Upper lobe of left lung (tissue), 4 donors: ENCODE results near the gene GRIK1.

ENCODE experiments used
- EP300 ChIP-seq, 4 donors: sonication (generic); formaldehyde crosslinking; IDR thresholded peaks; one replicate each; pipeline ENCODE4 v1.5.1; 2017; ENCODE audit warnings: antibody characterized with exemption in 4 of 4, control low read depth in 2 of 4
- POLR2A ChIP-seq, 4 donors: fragments of 450-650 bp; IDR thresholded peaks; one replicate each; pipeline ENCODE4 v1.5.1; 2016 to 2017; ENCODE audit warnings: antibody characterized with exemption in 4 of 4, mild to moderate bottlenecking in 2 of 4
- POLR2AphosphoS5 ChIP-seq, 2 donors: sonication (generic); formaldehyde crosslinking; IDR thresholded peaks; one replicate each; pipeline ENCODE4 v1.5.1; 2017; ENCODE audit warnings: antibody characterized with exemption in 2 of 2
- TF ChIP-seq, protein P1 (sequence below), 6 experiments: fragments of 450-650 bp in 4 of 6; fragments of 200-600 bp in 2 of 6; sonication (generic) in 2 of 6; IDR thresholded peaks; one replicate each; pipeline ENCODE4 v1.5.1; 2016 to 2019; ENCODE audit warnings: antibody characterized with exemption in 6 of 6

DNA sequence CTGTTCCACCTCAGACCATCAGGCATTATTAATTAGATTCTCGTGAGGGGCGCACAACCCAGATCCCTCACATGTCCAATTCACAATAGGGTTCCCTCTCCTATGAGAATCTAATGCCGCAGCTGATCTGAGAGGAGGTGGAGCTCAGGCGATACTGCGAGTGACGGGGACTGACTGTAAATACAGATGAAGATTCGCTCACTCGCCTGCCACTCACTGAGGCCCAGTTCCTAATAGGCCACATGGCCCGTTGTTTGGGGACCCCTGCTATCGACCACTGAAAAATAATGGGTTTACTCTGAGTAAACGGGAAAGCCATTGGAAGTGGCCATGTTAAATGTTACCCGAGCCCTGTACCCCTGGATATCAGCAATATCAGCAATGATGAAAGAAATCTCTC, 65.9 kb downstream of the GRIK1 start:
- TF ChIP-seq, protein P1, sequence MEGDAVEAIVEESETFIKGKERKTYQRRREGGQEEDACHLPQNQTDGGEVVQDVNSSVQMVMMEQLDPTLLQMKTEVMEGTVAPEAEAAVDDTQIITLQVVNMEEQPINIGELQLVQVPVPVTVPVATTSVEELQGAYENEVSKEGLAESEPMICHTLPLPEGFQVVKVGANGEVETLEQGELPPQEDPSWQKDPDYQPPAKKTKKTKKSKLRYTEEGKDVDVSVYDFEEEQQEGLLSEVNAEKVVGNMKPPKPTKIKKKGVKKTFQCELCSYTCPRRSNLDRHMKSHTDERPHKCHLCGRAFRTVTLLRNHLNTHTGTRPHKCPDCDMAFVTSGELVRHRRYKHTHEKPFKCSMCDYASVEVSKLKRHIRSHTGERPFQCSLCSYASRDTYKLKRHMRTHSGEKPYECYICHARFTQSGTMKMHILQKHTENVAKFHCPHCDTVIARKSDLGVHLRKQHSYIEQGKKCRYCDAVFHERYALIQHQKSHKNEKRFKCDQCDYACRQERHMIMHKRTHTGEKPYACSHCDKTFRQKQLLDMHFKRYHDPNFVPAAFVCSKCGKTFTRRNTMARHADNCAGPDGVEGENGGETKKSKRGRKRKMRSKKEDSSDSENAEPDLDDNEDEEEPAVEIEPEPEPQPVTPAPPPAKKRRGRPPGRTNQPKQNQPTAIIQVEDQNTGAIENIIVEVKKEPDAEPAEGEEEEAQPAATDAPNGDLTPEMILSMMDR (IDR thresholded peaks at IDR 0.05) = no peak
- TF ChIP-seq POLR2AphosphoS5 (IDR thresholded peaks at IDR 0.05) = no peak
- TF ChIP-seq EP300 (IDR thresholded peaks at IDR 0.05) = no peak
- no peak for TF ChIP-seq POLR2A (IDR thresholded peaks at IDR 0.05)
